Measurements from ENCODE around the gene ZMYM2. TPM values are rescaled to one million over a fixed set of nuclear protein-coding genes. Genes with fewer than 3 reads are reported as not detected.

The ZMYM2 gene
- total RNA-seq, 4 donors from 2014 or later: 40.6 to 92.8 (median 50.7) TPM

GRCh38 chr13:20137875-20138274 is 179.3 kb downstream of the ZMYM2 start:
- Histone ChIP-seq H3K4me1 (peaks cover 0 to 16% (median 3%) of the 10 kb centered on the region in 3 donors), H3K27ac (no peak overlapping the region), H3K36me3 (no peaks in the 10 kb centered on the region), H3K9me3 (no peaks in the 10 kb centered on the region), H3K4me3 (no peak overlapping the region), H3K27me3 (peaks cover 89% of the 10 kb centered on the region)
- 100% methylated on average over 1 of the region's 2 CpGs; no CpG with 5 or more reads in 1 of the 2 donors for WGBS, 2 donors (ENCODE audit: low coverage in 1 of 2)
- TF ChIP-seq CTCF (IDR thresholded peaks at IDR 0.05): no peak
- ATAC-seq: no peak

- Histone ChIP-seq H3K27ac (no peak overlapping the region), H3K9me3 (no peaks in the 10 kb centered on the region), H3K4me3 (no peak overlapping the region), H3K36me3 (no peaks in the 10 kb centered on the region), H3K27me3 (peaks cover 85% of the 10 kb centered on the region), H3K4me1 (peaks cover 0 to 16% (median 3%) of the 10 kb centered on the region in 3 donors)
- 48 to 73% methylated on average over 4 of the region's 4 CpGs for WGBS, 2 donors (ENCODE audit: low coverage in 1 of 2)
- no peak for ATAC-seq
- no peak for TF ChIP-seq CTCF (IDR thresholded peaks at IDR 0.05)
Measured at GRCh38 chr13:20140487-20140886, 182.0 kb downstream of the ZMYM2 start.

Other genes starting within 250 kb of the ZMYM2 start
- gene PSPC1, start 175.8 kb upstream of the ZMYM2 start, total RNA-seq: 10 to 100 TPM; 42.0 to 82.5 (median 58.8) TPM
- gene ZMYM5, start 95.1 kb upstream of the ZMYM2 start, total RNA-seq: 10 to 100 TPM in 3 of 4 donors, 1 to 10 TPM in 1; 9.6 to 16.0 (median 13.7) TPM
- gene GJA3, start 202.3 kb downstream of the ZMYM2 start, total RNA-seq: under 1 TPM in 2 of 4 donors, not detected in 2; 0.04 to 0.07 TPM
- 10 to 100 TPM in 1 of 4 donors, 1 to 10 TPM in 2, under 1 TPM in 1; 0.54 to 57.5 (median 5.6) TPM for gene GJB2, start 234.2 kb downstream of the ZMYM2 start, total RNA-seq

Measured in gastroesophageal sphincter (tissue), 4 donors.